Endothelial cell of umbilical vein (primary cell): ENCODE measurements around the gene ADD2. TPM values are rescaled to one million over a fixed set of nuclear protein-coding genes. Genes with fewer than 3 reads are reported as not detected.

ENCODE experiments used
- BruUV-seq: library from RNA; stranded (reverse); fragments of 400-500 nt; replicated peaks from 2 replicates; lab custom pipeline; 2021; lab: Mats Ljungman, UMichigan
- CTCF ChIA-PET: fragments of 300-600, 350-600 bp; sonication (Branson Sonifier 250); formaldehyde crosslinking; loops from one replicate; lab custom pipeline; 2021; ENCODE audit warnings: antibody characterized with exemption, inconsistent platforms; lab: Charles Lee
- POLR2A ChIA-PET: fragments of 300-600, 350-600 bp; sonication (Branson Sonifier 250); formaldehyde crosslinking; loops from one replicate; lab custom pipeline; 2021; ENCODE audit warnings: antibody characterized with exemption, inconsistent platforms; lab: Charles Lee
- DNase-seq: peaks from one replicate; pipeline ENCODE4 v3.0.0-alpha.2; 2011; ENCODE audit warnings: low read depth, low spot score
- FAIRE-seq: peaks from 2 replicates; lab custom pipeline; 2011; peaks lifted over from hg19 to GRCh38; lab: Jason Lieb, UNC
- H2AFZ ChIP-seq: 2 replicates; pipeline ENCODE4 v1.6.0; 2012; ENCODE audit warnings: low read depth, low read length, control low read depth, inconsistent platforms
- H3K27ac ChIP-seq: 2 replicates; pipeline ENCODE4 v1.5.1; 2011; ENCODE audit warnings: low read depth, mild to moderate bottlenecking, control low read depth, low read length, moderate library complexity; ENCODE audit not compliant: insufficient read depth
- H3K27me3 ChIP-seq, 2 experiments: 2 replicates each; pipeline versions ENCODE4 v1.6.0 to v1.6.1; 2011; ENCODE audit warnings: low read length in 2 of 2, mixed read lengths in 1 of 2; ENCODE audit not compliant: control insufficient read depth in 2 of 2, insufficient read depth in 2 of 2
- H3K36me3 ChIP-seq, 2 experiments: 2 replicates in 1 of 2; 3 replicates in 1 of 2; pipeline ENCODE4 v1.5.1; 2011; ENCODE audit warnings: low read length in 2 of 2, mild to moderate bottlenecking in 1 of 2, moderate library complexity in 1 of 2; ENCODE audit not compliant: control insufficient read depth in 2 of 2, insufficient read depth in 2 of 2; ENCODE audit errors: extremely low read depth in 1 of 2
- H3K4me1 ChIP-seq: 3 replicates; pipeline ENCODE4 v1.5.1; 2011; ENCODE audit warnings: mild to moderate bottlenecking, low read length; ENCODE audit not compliant: control insufficient read depth, insufficient read depth; ENCODE audit errors: extremely low read depth
- H3K4me2 ChIP-seq: 2 replicates; pipeline ENCODE4 v1.6.1; 2011; ENCODE audit warnings: low read length, control low read depth, mixed read lengths; ENCODE audit not compliant: insufficient read depth
- H3K4me3 ChIP-seq, 3 experiments: fragments of 200-600 bp in 1 of 3; sonication (generic), shearing (Covaris generic) in 1 of 3; replicated peaks in 1 of 3; 2 replicates each; pipeline ENCODE4 v1.5.1; 2011 to 2016; ENCODE audit warnings: control low read depth in 3 of 3, low read length in 3 of 3, mild to moderate bottlenecking in 2 of 3, inconsistent platforms in 1 of 3, low read depth in 1 of 3, moderate library complexity in 1 of 3; ENCODE audit not compliant: insufficient read depth in 1 of 3
- H3K79me2 ChIP-seq: 2 replicates; pipeline ENCODE4 v1.6.0; 2012; ENCODE audit warnings: low read length, inconsistent platforms; ENCODE audit not compliant: control insufficient read depth, insufficient read depth
- H3K9ac ChIP-seq: replicated peaks from 2 replicates; pipeline ENCODE3; 2011; ENCODE audit warnings: low read length, control low read depth; ENCODE audit not compliant: insufficient read depth; ENCODE audit errors: extremely low read depth
- H3K9me1 ChIP-seq: replicated peaks from 3 replicates; pipeline ENCODE4 v1.6.0; 2011; ENCODE audit warnings: mild to moderate bottlenecking, low read length; ENCODE audit not compliant: control insufficient read depth, insufficient read depth; ENCODE audit errors: extremely low read depth
- H3K9me3 ChIP-seq: replicated peaks from 2 replicates; pipeline ENCODE4 v1.5.1; 2012; ENCODE audit warnings: low read length, inconsistent platforms; ENCODE audit not compliant: control insufficient read depth, insufficient read depth
- H4K20me1 ChIP-seq: replicated peaks from 2 replicates; pipeline ENCODE3; 2011; ENCODE audit warnings: mild to moderate bottlenecking, low read length; ENCODE audit not compliant: control insufficient read depth, insufficient read depth; ENCODE audit errors: extremely low read depth
- EZH2 ChIP-seq: IDR thresholded peaks from 2 replicates; pipeline ENCODE4 v1.6.1; 2012; ENCODE audit warnings: borderline replicate concordance, low read depth, mild to moderate bottlenecking, moderate library complexity, low read length, inconsistent platforms; ENCODE audit not compliant: severe bottlenecking
- FOS ChIP-seq: IDR thresholded peaks from 2 replicates; pipeline ENCODE4 v1.6.1; 2011; ENCODE audit warnings: mild to moderate bottlenecking, low read length, moderate library complexity, borderline replicate concordance; ENCODE audit not compliant: insufficient read depth
- GATA2 ChIP-seq: IDR thresholded peaks from 2 replicates; pipeline ENCODE4 v1.7.0; 2011; ENCODE audit warnings: low read depth, mild to moderate bottlenecking, moderate library complexity, mixed read lengths, low read length; ENCODE audit not compliant: insufficient read length, insufficient read depth
- JUN ChIP-seq: IDR thresholded peaks from 2 replicates; pipeline ENCODE4 v1.6.1; 2011; ENCODE audit warnings: borderline replicate concordance, low read depth; ENCODE audit not compliant: insufficient read length, insufficient read depth
- MYC ChIP-seq: IDR thresholded peaks from one replicate; pipeline ENCODE4 v1.6.1; 2011; ENCODE audit warnings: mild to moderate bottlenecking, low read depth, low read length
- POLR2A ChIP-seq: IDR thresholded peaks from 2 replicates; pipeline ENCODE4 v1.6.1; 2012; ENCODE audit warnings: low read depth, mild to moderate bottlenecking, control low read depth, low read length
- POLR2AphosphoS5 ChIP-seq: IDR thresholded peaks from 2 replicates; pipeline ENCODE4 v1.6.1; 2012; ENCODE audit warnings: low read depth, mild to moderate bottlenecking, control low read depth, low read length, moderate library complexity; ENCODE audit not compliant: insufficient read depth
- dilution Hi-C: fragments of 300-500 bp; cut with MboI; formaldehyde crosslinking; loops from one replicate; pipeline ENCODE4 v1.15.0; 2019; ENCODE audit warnings: low sequenced_read_pairs; ENCODE audit not compliant: extremely low pct_ligation_motif_present
- intact Hi-C: fragments of 100-400 bp; cut with micrococcal nuclease; formaldehyde crosslinking; loops from one replicate; pipeline ENCODE4 v1.10.0; 2022
- polyA plus RNA-seq, 4 experiments: library from polyadenylated mRNA; depleted of rRNA in 3 of 4; stranded (reverse) in 3 of 4; unstranded in 1 of 4; fragments of >200 nt; gene quantifications; 2 replicates each; pipeline versions ENCODE4 v1.2.1 to v1.2.3, GENCODE V29; 2011 to 2012; ENCODE audit warnings: missing spikeins in 1 of 4
- total RNA-seq: library from RNA; stranded (reverse); gene quantifications from 2 replicates; pipeline ENCODE4 v1.2.3, GENCODE V29; 2021
- TF ChIP-seq, protein P1 (sequence below), 2 donors: IDR thresholded peaks; 1 replicate in 1 of 2; 2 replicates in 1 of 2; pipeline ENCODE4 v1.5.1; 2011; ENCODE audit warnings: low read length in 2 of 2, mild to moderate bottlenecking in 2 of 2, moderate library complexity in 2 of 2, control low read depth in 1 of 2, inconsistent platforms in 1 of 2, low read depth in 1 of 2; ENCODE audit not compliant: insufficient read depth in 1 of 2; ENCODE audit errors: extremely low read depth in 1 of 2
- TF ChIP-seq, protein P2 (sequence below): IDR thresholded peaks from 2 replicates; pipeline ENCODE4 v1.6.1; 2011; ENCODE audit not compliant: insufficient read depth, insufficient read length

ADD2 gene
- total and polyA plus RNA-seq, 2 donors (not counting 3 experiments of a cell fraction or from before 2014, with no cell fraction given) = 0.17 TPM; not detected in 1

DNA sequence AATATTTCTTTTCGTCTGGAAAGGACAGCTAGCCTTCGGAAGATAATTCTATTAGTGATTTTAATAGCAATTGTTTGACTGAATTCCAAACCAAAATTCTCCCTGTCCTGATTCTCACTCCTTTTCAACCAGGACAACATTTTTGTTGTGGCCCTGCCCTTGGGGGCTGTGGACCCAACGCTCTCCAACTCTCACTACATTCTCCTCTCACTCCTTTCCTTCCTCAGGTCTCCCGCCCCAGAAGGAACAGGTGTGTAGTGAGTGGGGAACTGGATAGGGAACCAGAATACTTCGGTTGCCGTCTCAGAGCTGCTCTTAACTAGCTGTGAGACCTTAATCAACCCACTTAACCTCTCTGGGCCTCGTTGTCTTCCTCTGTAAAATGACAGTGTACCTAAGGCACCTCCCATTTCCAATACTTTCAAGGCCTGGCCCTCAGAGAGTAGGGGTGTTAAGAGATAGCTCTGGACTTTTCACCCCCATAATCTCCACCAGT lies 638 bp upstream of the ADD2 start:
- BruUV-seq = no TSS peak
- Histone ChIP-seq H3K4me3 (no peak overlapping the region), H3K9me3 (no peaks in the 10 kb centered on the region), H3K4me2 (no peak overlapping the region), H3K4me1 (peaks cover 3% of the 10 kb centered on the region), H2AFZ (no peak overlapping the region), H3K27me3 (peaks cover 55 to 62% of the 10 kb centered on the region in 2 experiments), H3K36me3 (no peaks in the 10 kb centered on the region), H3K9ac (no peak overlapping the region), H3K9me1 (no peaks in the 10 kb centered on the region), H3K27ac (no peak overlapping the region), H4K20me1 (no peaks in the 10 kb centered on the region), H3K79me2 (no peaks in the 10 kb centered on the region)
- TF ChIP-seq FOS (no peak), POLR2AphosphoS5 (no peak), POLR2A (no peak), JUN (no peak), EZH2 (no peak), MYC (no peak), GATA2 (no peak)
- TF ChIP-seq, protein P1, sequence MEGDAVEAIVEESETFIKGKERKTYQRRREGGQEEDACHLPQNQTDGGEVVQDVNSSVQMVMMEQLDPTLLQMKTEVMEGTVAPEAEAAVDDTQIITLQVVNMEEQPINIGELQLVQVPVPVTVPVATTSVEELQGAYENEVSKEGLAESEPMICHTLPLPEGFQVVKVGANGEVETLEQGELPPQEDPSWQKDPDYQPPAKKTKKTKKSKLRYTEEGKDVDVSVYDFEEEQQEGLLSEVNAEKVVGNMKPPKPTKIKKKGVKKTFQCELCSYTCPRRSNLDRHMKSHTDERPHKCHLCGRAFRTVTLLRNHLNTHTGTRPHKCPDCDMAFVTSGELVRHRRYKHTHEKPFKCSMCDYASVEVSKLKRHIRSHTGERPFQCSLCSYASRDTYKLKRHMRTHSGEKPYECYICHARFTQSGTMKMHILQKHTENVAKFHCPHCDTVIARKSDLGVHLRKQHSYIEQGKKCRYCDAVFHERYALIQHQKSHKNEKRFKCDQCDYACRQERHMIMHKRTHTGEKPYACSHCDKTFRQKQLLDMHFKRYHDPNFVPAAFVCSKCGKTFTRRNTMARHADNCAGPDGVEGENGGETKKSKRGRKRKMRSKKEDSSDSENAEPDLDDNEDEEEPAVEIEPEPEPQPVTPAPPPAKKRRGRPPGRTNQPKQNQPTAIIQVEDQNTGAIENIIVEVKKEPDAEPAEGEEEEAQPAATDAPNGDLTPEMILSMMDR (IDR thresholded peaks at IDR 0.05; ENCODE audit: extremely low read depth in 1 of 2, insufficient read depth in 1 of 2, low read depth in 1 of 2, low read length in 2 of 2) = no peak
- TF ChIP-seq, protein P2, sequence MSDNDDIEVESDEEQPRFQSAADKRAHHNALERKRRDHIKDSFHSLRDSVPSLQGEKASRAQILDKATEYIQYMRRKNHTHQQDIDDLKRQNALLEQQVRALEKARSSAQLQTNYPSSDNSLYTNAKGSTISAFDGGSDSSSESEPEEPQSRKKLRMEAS = no peak
- FAIRE-seq = no peak
- intact Hi-C loops (no loop called here), dilution Hi-C loops (no loop called here)
- ChIA-PET POLR2A (no interaction called here), CTCF (interaction anchor here (1.0 to 1.5 kb wide), 3 partner anchors 21 to 149 kb away, joined by 3 to 6 read pairs (median 3); no protein-coding TSS in a partner anchor)
- no peak for DNase-seq
